ENCODE results near the gene PHIP. TPM values are rescaled to one million over a fixed set of nuclear protein-coding genes. Genes with fewer than 3 reads are reported as not detected.

The PHIP gene
- total and polyA plus RNA-seq, 2 of the 8 experiments (the other 6 are each of a cell fraction or from before 2014, with no cell fraction given), result 7.3 to 56.2 TPM

- Histone ChIP-seq H3K27ac (ENCODE audit: low read depth, low read length) (no peak overlapping the region), H3K56ac (replicated peaks; ENCODE audit: insufficient read length, low read depth, low read length) (no peak overlapping the region), H2AFZ (ENCODE audit: low read length) (no peak overlapping the region), H3K4ac (replicated peaks; ENCODE audit: insufficient read length, low read depth, low read length) (no peak overlapping the region), H2BK120ac (replicated peaks; ENCODE audit: low read depth, low read length) (no peak overlapping the region), H3K14ac (ENCODE audit: insufficient read length) (no peak overlapping the region), H3K23ac (ENCODE audit: insufficient read length) (no peak overlapping the region), H4K8ac (ENCODE audit: extremely low read depth, insufficient read depth, low read length) (no peak overlapping the region), H4K91ac (replicated peaks; ENCODE audit: insufficient read length, low read length) (no peak overlapping the region), H3K23me2 (ENCODE audit: low read depth, low read length) (no peaks in the 10 kb centered on the region), H4K20me1 (replicated peaks in 1 of 2; ENCODE audit: control insufficient read depth in 1 of 2, insufficient read depth in 2 of 2, low read length in 2 of 2) (no peaks in the 10 kb centered on the region), H2AK5ac (ENCODE audit: low read depth, low read length) (no peak overlapping the region), H3K18ac (ENCODE audit: extremely low read depth, low read length) (no peak overlapping the region), H2BK15ac (ENCODE audit: low read length) (no peak overlapping the region), H3K4me3 (ENCODE audit: extremely low read depth in 1 of 4, insufficient read depth in 2 of 4, low read depth in 3 of 4, low read length in 4 of 4) (no peak overlapping the region), H3K4me2 (ENCODE audit: insufficient read depth in 1 of 2, low read depth in 2 of 2, low read length in 2 of 2) (no peak overlapping the region), H2BK5ac (ENCODE audit: low read depth, low read length) (no peak overlapping the region), H3K4me1 (replicated peaks in 1 of 4; ENCODE audit: control insufficient read depth in 3 of 4, insufficient read depth in 4 of 4, low read length in 3 of 4) (peaks cover 0 to 4% (median 0%) of the 10 kb centered on the region in 4 experiments; a peak in 1 of 7 replicates), H3K79me2 (ENCODE audit: control insufficient read depth in 1 of 2, insufficient read depth in 2 of 2, low read length in 2 of 2) (no peaks in the 10 kb centered on the region), H2BK12ac (ENCODE audit: low read depth, low read length) (no peak overlapping the region), H3K79me1 (ENCODE audit: low read depth, low read length) (no peaks in the 10 kb centered on the region), H3K9ac (replicated peaks in 1 of 4; ENCODE audit: extremely low read depth in 1 of 4, low read depth in 3 of 4, low read length in 3 of 4) (no peak overlapping the region), H4K5ac (ENCODE audit: insufficient read length, low read depth, low read length) (no peak overlapping the region), H3K9me3 (ENCODE audit: insufficient read depth in 2 of 2, low read depth in 1 of 2, low read length in 1 of 2) (peaks cover 0 to 10% of the 10 kb centered on the region in 2 experiments; a peak in 3 of 4 replicates), H3K27me3 (replicated peaks in 1 of 4; ENCODE audit: control insufficient read depth in 3 of 4, extremely low read depth in 1 of 4, insufficient read depth in 3 of 4, low read length in 3 of 4) (peaks cover 0 to 1% (median 0%) of the 10 kb centered on the region in 4 experiments; a peak in 1 of 7 replicates), H2BK20ac (ENCODE audit: low read length) (no peak overlapping the region), H3K36me3 (ENCODE audit: control insufficient read depth in 2 of 4, insufficient read depth in 4 of 4, low read length in 3 of 4) (peaks cover 2 to 87% (median 49%) of the 10 kb centered on the region in 4 experiments)
- POLR2A ChIA-PET (ENCODE audit: partially characterized antibody), result no interaction called here
- WGBS, 2 experiments (ENCODE audit: extremely low coverage in 1 of 2, insufficient coverage in 1 of 2, insufficient read length in 1 of 2, insufficient replicate concordance in 2 of 2, low coverage in 1 of 2, low lambda C conversion rate in 2 of 2, missing lambda C conversion rate in 1 of 2), result no CpG with 5 or more reads among the region's 1 CpG
- FAIRE-seq, result no peak
- no peak for DNase-seq (ENCODE audit: low read depth in 1 of 2, low spot score in 2 of 2)
- CTCF ChIA-PET (ENCODE audit: partially characterized antibody), result interaction anchor here (0.8 kb wide), 1 partner anchor 449 kb away, joined by 3 read pairs; no protein-coding TSS in a partner anchor
- TF ChIP-seq SP2 (IDR thresholded peaks at IDR 0.05; ENCODE audit: low read length) (no peak), SP1 (IDR thresholded peaks at IDR 0.05; ENCODE audit: low read depth, low read length) (no peak), SRF (IDR thresholded peaks at IDR 0.05; ENCODE audit: low read depth, low read length) (no peak), TBP (IDR thresholded peaks at IDR 0.05; ENCODE audit: low read depth, low read length) (no peak), NRF1 (IDR thresholded peaks at IDR 0.05; ENCODE audit: low read depth, low read length) (no peak), SIN3A (conservative IDR thresholded peaks at IDR 0.05 in 1 of 2, IDR thresholded peaks at IDR 0.05 in 1 of 2; ENCODE audit: low read depth in 1 of 2, low read length in 2 of 2) (no peak), ASH2L (IDR thresholded peaks at IDR 0.05; ENCODE audit: low read length) (no peak), ATF2 (IDR thresholded peaks at IDR 0.05; ENCODE audit: low read length) (no peak), PHF8 (conservative IDR thresholded peaks at IDR 0.05; ENCODE audit: low read depth, low read length) (no peak), CHD2 (IDR thresholded peaks at IDR 0.05; ENCODE audit: low read length) (no peak), USF2 (IDR thresholded peaks at IDR 0.05; ENCODE audit: low read length) (no peak), KDM5A (IDR thresholded peaks at IDR 0.05; ENCODE audit: low read length) (no peak), TCF12 (IDR thresholded peaks at IDR 0.05; ENCODE audit: low read depth, low read length) (no peak)
Measured at GRCh38 chr6:78952362-78952761, 125.7 kb downstream of the PHIP start.

Data from H1 (cell line).